ENCODE data around the gene RDH14. TPM values are rescaled to one million over a fixed set of nuclear protein-coding genes. Genes with fewer than 3 reads are reported as not detected.
A peak's percentile ranks its signal among the peaks of the same experiment; 100 is the strongest.

Gene RDH14
- total and polyA plus RNA-seq, 7 donors: 23.9 to 42.6 (median 25.7) TPM

DNA sequence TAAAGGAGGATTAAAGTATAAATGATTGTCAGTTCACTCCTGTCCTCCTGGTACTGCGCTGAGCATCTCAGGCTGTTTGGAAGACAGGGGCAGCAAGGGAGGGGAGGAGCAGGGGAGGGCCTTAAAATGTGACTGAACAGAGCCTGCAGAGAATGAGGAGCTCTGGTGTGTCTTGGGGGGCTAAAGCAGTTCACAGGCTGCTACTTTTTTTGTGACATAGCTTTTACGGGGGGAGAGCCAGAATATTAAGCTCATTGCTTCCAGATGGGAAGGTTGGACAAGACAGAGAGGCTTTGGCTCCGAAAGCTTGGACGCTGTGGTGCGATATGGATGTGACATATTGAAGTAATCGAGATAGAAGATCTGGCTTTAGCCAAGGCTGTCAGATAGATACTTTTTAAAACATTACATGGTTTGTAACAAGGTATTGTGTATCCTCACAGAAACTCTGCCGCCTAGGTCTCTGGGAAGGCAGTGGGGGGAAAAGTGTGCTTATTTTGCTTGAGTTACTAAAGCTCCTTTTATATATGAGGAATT is 40.5 kb downstream of the RDH14 start:
- Histone ChIP-seq H3K27ac (peak overlapping the region; percentile 42), H3K4me3 (no peak overlapping the region), H3K9me3 (no peaks in the 10 kb centered on the region), H3K4me1 (peaks cover 23% of the 10 kb centered on the region), H3K36me3 (ENCODE audit: insufficient read depth in 1 of 2, low read depth in 1 of 2) (no peaks in the 10 kb centered on the region), H3K27me3 (ENCODE audit: insufficient read depth in 3 of 3, low read length in 2 of 3) (no peaks in the 10 kb centered on the region)
- peak in 2 of 4 donors; percentile 23 to 45 for ATAC-seq
- intact Hi-C loops (cut with DNase I): loop anchor here (2.0 to 10.0 kb wide), 4 partner anchors 231 to 1342 kb away; partner anchors contain the start of gene OSR1 (in 1 of the 2)
- TF ChIP-seq, protein P1, sequence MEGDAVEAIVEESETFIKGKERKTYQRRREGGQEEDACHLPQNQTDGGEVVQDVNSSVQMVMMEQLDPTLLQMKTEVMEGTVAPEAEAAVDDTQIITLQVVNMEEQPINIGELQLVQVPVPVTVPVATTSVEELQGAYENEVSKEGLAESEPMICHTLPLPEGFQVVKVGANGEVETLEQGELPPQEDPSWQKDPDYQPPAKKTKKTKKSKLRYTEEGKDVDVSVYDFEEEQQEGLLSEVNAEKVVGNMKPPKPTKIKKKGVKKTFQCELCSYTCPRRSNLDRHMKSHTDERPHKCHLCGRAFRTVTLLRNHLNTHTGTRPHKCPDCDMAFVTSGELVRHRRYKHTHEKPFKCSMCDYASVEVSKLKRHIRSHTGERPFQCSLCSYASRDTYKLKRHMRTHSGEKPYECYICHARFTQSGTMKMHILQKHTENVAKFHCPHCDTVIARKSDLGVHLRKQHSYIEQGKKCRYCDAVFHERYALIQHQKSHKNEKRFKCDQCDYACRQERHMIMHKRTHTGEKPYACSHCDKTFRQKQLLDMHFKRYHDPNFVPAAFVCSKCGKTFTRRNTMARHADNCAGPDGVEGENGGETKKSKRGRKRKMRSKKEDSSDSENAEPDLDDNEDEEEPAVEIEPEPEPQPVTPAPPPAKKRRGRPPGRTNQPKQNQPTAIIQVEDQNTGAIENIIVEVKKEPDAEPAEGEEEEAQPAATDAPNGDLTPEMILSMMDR (IDR thresholded peaks at IDR 0.05): no peak
- WGBS, 3 donors: 35 to 62% (median 49%) methylated on average over 7 of the region's 7 CpGs
- no peak for DNase-seq

DNA sequence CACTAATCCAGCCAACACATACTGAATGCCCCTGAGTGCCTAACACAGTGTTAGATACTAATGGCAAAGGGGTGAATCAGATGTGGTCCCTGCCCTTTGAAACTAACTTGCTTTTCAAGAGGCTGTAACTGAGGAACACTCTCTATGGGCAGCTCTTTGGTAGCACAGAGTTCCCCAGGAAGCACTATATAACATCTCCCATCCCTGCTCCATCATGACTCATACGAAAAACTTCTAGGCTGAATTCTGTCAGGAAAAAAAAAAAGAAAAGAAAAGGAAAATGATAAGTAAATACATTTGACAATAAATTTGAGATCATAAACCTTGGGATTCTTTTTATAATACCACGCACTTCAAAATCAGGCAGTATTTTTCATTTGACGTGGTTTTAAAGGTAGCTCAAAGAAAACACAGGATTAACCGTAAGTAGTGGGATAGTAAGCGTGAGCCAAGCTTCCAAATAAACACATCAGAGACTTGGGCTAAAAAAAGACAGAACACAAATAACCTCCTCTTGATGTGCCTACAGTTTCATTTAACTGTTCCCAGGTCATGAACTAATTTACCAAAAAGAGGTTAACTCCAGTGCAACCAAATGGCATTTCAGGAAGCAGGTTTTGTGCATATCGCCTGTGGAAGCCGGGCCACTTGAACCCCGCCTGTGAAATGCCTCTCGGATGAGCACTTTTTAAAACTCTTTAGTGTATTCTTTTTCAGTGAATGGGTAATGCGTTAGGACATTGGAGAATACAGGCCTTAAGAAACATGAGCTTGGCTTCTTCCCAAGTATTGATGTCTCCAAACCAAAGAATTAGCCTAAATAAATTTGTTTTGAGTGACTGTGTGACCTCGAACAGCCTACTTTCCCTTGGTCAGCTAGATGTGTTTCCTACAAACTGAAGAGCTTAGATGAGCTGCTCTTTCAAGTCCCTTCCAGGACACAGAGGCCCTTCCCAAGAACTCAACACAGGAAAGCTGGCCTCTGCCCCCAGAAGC is 42.0 kb downstream of the RDH14 start:
- TF ChIP-seq, protein P1 (IDR thresholded peaks at IDR 0.05): no peak
- Histone ChIP-seq H3K4me3 (no peak overlapping the region), H3K27me3 (ENCODE audit: insufficient read depth in 3 of 3, low read length in 2 of 3) (no peaks in the 10 kb centered on the region), H3K36me3 (ENCODE audit: insufficient read depth in 1 of 2, low read depth in 1 of 2) (no peaks in the 10 kb centered on the region), H3K27ac (peak overlapping the region; percentile 51), H3K9me3 (no peaks in the 10 kb centered on the region), H3K4me1 (peaks cover 23% of the 10 kb centered on the region)
- WGBS, 3 donors: 45 to 67% (median 52%) methylated on average over 11 of the region's 11 CpGs
- ATAC-seq (peak in 2 of 4 donors; percentile 46 to 61), DNase-seq (no peak)
- intact Hi-C loops (cut with DNase I): loop anchor here in 1 of 2 donors (5.0 kb wide), 1 partner anchor 1344 kb away; no protein-coding TSS in a partner anchor

DNA sequence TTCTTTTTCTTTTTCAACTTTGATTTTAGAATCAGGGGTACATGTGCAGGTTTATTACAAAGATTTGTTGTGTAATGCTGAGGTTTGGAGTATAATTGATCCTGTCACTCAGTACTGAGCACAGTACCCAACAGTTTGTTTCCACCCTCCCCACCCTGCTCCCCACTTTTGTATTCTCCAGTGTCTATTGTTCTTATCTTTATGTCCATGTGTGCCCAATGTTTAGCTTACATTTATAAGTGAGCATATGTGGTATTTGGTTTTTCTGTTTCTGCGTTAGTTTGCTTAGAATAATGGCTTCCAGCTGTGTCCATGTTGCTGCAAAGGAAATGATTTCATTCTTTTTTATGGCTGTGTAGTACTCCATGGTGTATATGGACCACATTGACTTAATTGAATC is 43.1 kb downstream of the RDH14 start:
- WGBS, 3 donors: 85 to 93% (median 85%) methylated on average over 1 of the region's 1 CpG
- TF ChIP-seq, protein P1 (IDR thresholded peaks at IDR 0.05): no peak
- intact Hi-C loops (cut with DNase I): loop anchor here in 1 of 2 donors (5.0 kb wide), 1 partner anchor 1345 kb away; no protein-coding TSS in a partner anchor
- H3K27ac ChIP-seq: no peak overlapping the region
- H3K36me3 ChIP-seq (ENCODE audit: insufficient read depth in 1 of 2, low read depth in 1 of 2): no peaks in the 10 kb centered on the region
- no peak overlapping the region for H3K4me3 ChIP-seq
- DNase-seq (no peak), ATAC-seq (no peak)
- peaks cover 23% of the 10 kb centered on the region for H3K4me1 ChIP-seq
- H3K9me3 ChIP-seq: no peaks in the 10 kb centered on the region
- H3K27me3 ChIP-seq (ENCODE audit: insufficient read depth in 3 of 3, low read length in 2 of 3): no peaks in the 10 kb centered on the region

DNA sequence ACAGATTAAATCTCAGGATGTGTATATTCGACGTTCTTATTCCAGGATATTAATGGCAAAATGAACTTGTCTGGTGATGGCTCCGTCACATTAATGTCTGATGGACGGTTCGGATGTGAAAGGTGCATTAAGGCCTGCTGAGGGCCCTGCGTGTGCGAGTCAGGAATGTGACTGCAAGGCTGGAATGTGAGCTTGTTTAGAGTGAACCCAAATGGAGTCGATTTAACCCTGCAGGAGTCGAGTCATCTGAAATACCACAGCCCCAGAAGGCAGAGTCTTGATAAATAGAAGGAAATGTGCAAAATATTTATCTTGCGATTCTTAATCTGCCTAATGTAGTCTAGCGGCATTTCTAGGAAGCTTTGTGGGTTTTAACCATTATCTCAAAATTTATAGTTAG is 44.3 kb downstream of the RDH14 start:
- Histone ChIP-seq H3K27me3 (ENCODE audit: insufficient read depth in 3 of 3, low read length in 2 of 3) (no peaks in the 10 kb centered on the region), H3K4me1 (peaks cover 23% of the 10 kb centered on the region), H3K36me3 (ENCODE audit: insufficient read depth in 1 of 2, low read depth in 1 of 2) (no peaks in the 10 kb centered on the region), H3K4me3 (no peak overlapping the region), H3K9me3 (no peaks in the 10 kb centered on the region), H3K27ac (no peak overlapping the region)
- WGBS, 3 donors: 65 to 71% (median 68%) methylated on average over 11 of the region's 11 CpGs
- TF ChIP-seq, protein P1 (IDR thresholded peaks at IDR 0.05): no peak
- intact Hi-C loops (cut with DNase I): loop anchor here in 1 of 2 donors (5.0 kb wide), 1 partner anchor 1346 kb away; no protein-coding TSS in a partner anchor
- DNase-seq: no peak
- ATAC-seq: no peak
